Neuronal stem cell (in vitro differentiated cells): Measurements from ENCODE around the gene SLC12A7.
"Not testable (repeated sequence)": the region's sequence is repeated elsewhere in the genome, so short reads cannot be mapped to it uniquely, and the experiment has no call there.

Experiments
- DNase-seq: peaks from one replicate; pipeline ENCODE4 v3.0.0-alpha.2; 2013; ENCODE audit warnings: low spot score
- H2AFZ ChIP-seq: one replicate; pipeline ENCODE4 v1.6.1; 2013; ENCODE audit warnings: mild to moderate bottlenecking, low read length, inconsistent platforms
- H2AK5ac ChIP-seq: 2 replicates; pipeline ENCODE4 v1.6.1; 2013; ENCODE audit warnings: low read depth, mild to moderate bottlenecking, inconsistent platforms, low read length, moderate library complexity, mixed read lengths
- H2BK120ac ChIP-seq: 2 replicates; pipeline ENCODE4 v1.6.1; 2013; ENCODE audit warnings: low read depth, mild to moderate bottlenecking, inconsistent platforms, low read length, moderate library complexity, mixed read lengths
- H2BK12ac ChIP-seq: one replicate; pipeline ENCODE4 v1.6.1; 2013; ENCODE audit warnings: low read length, inconsistent platforms
- H2BK15ac ChIP-seq: 2 replicates; pipeline ENCODE4 v1.6.1; 2013; ENCODE audit warnings: mild to moderate bottlenecking, low read length, inconsistent platforms, mixed read lengths
- H2BK5ac ChIP-seq: one replicate; pipeline ENCODE4 v1.6.1; 2013; ENCODE audit warnings: inconsistent platforms, mild to moderate bottlenecking, low read length, moderate library complexity
- H3K14ac ChIP-seq: one replicate; pipeline ENCODE4 v1.6.1; 2013; ENCODE audit warnings: low read length, inconsistent platforms
- H3K18ac ChIP-seq: 2 replicates; pipeline ENCODE4 v1.6.1; 2013; ENCODE audit warnings: low read length, inconsistent platforms
- H3K23ac ChIP-seq: 2 replicates; pipeline ENCODE4 v1.6.1; 2013; ENCODE audit warnings: low read depth, mild to moderate bottlenecking, mixed read lengths, low read length, inconsistent platforms; ENCODE audit not compliant: poor library complexity
- H3K27ac ChIP-seq: replicated peaks from 3 replicates; pipeline ENCODE4 v1.5.1; 2013; ENCODE audit warnings: low read length, inconsistent platforms
- H3K27me3 ChIP-seq, 3 experiments: 2 replicates each; pipeline ENCODE4 v1.6.1; 2013; ENCODE audit warnings: low read length in 3 of 3, mild to moderate bottlenecking in 2 of 3, inconsistent platforms in 1 of 3, low read depth in 1 of 3, mixed read lengths in 1 of 3, moderate library complexity in 1 of 3; ENCODE audit not compliant: control insufficient read depth in 3 of 3, insufficient read depth in 3 of 3
- H3K36me3 ChIP-seq, 2 donors: replicated peaks in 1 of 2; 2 replicates each; pipeline ENCODE4 v1.6.1; 2013; ENCODE audit warnings: low read length in 2 of 2; ENCODE audit not compliant: control insufficient read depth in 2 of 2, insufficient read depth in 2 of 2
- H3K4ac ChIP-seq: 2 replicates; pipeline ENCODE4 v1.6.1; 2013; ENCODE audit warnings: inconsistent platforms, mild to moderate bottlenecking, low read length, moderate library complexity
- H3K4me1 ChIP-seq, 2 donors: 1 replicate in 1 of 2; 2 replicates in 1 of 2; pipeline ENCODE4 v1.6.1; 2013; ENCODE audit warnings: low read length in 2 of 2, low read depth in 1 of 2; ENCODE audit not compliant: control insufficient read depth in 2 of 2, insufficient read depth in 1 of 2
- H3K4me2 ChIP-seq: one replicate; pipeline ENCODE4 v1.6.1; 2013; ENCODE audit warnings: mild to moderate bottlenecking, low read length, inconsistent platforms; ENCODE audit not compliant: insufficient read depth, poor library complexity, severe bottlenecking
- H3K4me3 ChIP-seq, 2 donors: 2 replicates each; pipeline ENCODE4 v1.5.1; 2013; ENCODE audit warnings: low read length in 2 of 2, mild to moderate bottlenecking in 2 of 2, inconsistent platforms in 1 of 2, moderate library complexity in 1 of 2
- H3K79me1 ChIP-seq: one replicate; pipeline ENCODE4 v1.6.1; 2013; ENCODE audit warnings: low read depth, mild to moderate bottlenecking, inconsistent platforms, low read length, moderate library complexity
- H3K9ac ChIP-seq: one replicate; pipeline ENCODE4 v1.6.1; 2013; ENCODE audit warnings: mild to moderate bottlenecking, low read depth, low read length, inconsistent platforms; ENCODE audit not compliant: poor library complexity
- H3K9me3 ChIP-seq, 2 donors: replicated peaks in 1 of 2; 2 replicates each; pipeline versions ENCODE3 to v1.6.1; 2013; ENCODE audit warnings: low read length in 2 of 2, mild to moderate bottlenecking in 2 of 2, inconsistent platforms in 1 of 2, low read depth in 1 of 2, mixed read lengths in 1 of 2, moderate library complexity in 1 of 2; ENCODE audit not compliant: control insufficient read depth in 2 of 2, insufficient read depth in 1 of 2
- H4K8ac ChIP-seq: one replicate; pipeline ENCODE4 v1.6.1; 2013; ENCODE audit warnings: low read depth, mild to moderate bottlenecking, inconsistent platforms, low read length, moderate library complexity
- H4K91ac ChIP-seq: one replicate; pipeline ENCODE4 v1.6.1; 2013; ENCODE audit warnings: low read length, low read depth, mild to moderate bottlenecking, inconsistent platforms; ENCODE audit not compliant: poor library complexity
- WGBS, 2 donors: extraction: QIAGEN DNeasy Blood & Tissue Kit; methylation state at CpG; one replicate each; pipeline ENCODE4 v1.1.7; 2013; ENCODE audit warnings: missing lambda C conversion rate in 2 of 2, mixed read lengths in 1 of 2; ENCODE audit not compliant: insufficient read length in 2 of 2, insufficient replicate concordance in 1 of 2; ENCODE audit errors: extremely low coverage in 2 of 2; 5-methylcytosine and 5-hydroxymethylcytosine counted together

Gene SLC12A7

GRCh38 chr5:1158647-1159340, 46.9 kb upstream of the SLC12A7 start:
- WGBS, 2 donors, result no CpG with 5 or more reads among the region's 20 CpGs
- Histone ChIP-seq H3K14ac (no peak overlapping the region), H2BK120ac (no peak overlapping the region), H3K9me3 (peaks cover 6 to 7% of the 10 kb centered on the region in 2 donors), H2AFZ (no peak overlapping the region), H3K9ac (no peak overlapping the region), H3K4me3 (no peak overlapping the region), H2AK5ac (no peak overlapping the region), H4K91ac (no peak overlapping the region), H3K27ac (no peak overlapping the region), H2BK5ac (no peak overlapping the region), H2BK15ac (no peak overlapping the region), H3K4me1 (no peaks in the 10 kb centered on the region), H4K8ac (no peak overlapping the region), H3K4me2 (no peak overlapping the region), H3K18ac (no peak overlapping the region), H3K23ac (no peak overlapping the region), H3K79me1 (no peaks in the 10 kb centered on the region), H2BK12ac (no peak overlapping the region), H3K36me3 (no peaks in the 10 kb centered on the region), H3K27me3 (peaks cover 9 to 59% (median 33%) of the 10 kb centered on the region in 3 experiments), H3K4ac (no peak overlapping the region)
- DNase-seq, result no peak

GRCh38 chr5:1157461-1157986, 45.7 kb upstream of the SLC12A7 start:
- not testable (repeated sequence) for DNase-seq, H3K14ac ChIP-seq, H3K4me2 ChIP-seq, H2BK12ac ChIP-seq, H3K4me1 ChIP-seq, H2BK5ac ChIP-seq, H4K91ac ChIP-seq, H2AFZ ChIP-seq, H3K18ac ChIP-seq, H3K9me3 ChIP-seq, H2AK5ac ChIP-seq, H3K4ac ChIP-seq, H2BK120ac ChIP-seq, H3K27ac ChIP-seq, H3K9ac ChIP-seq, H3K79me1 ChIP-seq, H3K36me3 ChIP-seq, H2BK15ac ChIP-seq, H4K8ac ChIP-seq
- Histone ChIP-seq H3K23ac (peak overlapping the region; percentile 40), H3K27me3 (peaks cover 9 to 72% (median 35%) of the 10 kb centered on the region in 3 experiments), H3K4me3 (peak overlapping the region in 1 of 2 donors; percentile 40)
- WGBS, 2 donors, result no CpG with 5 or more reads among the region's 2 CpGs

GRCh38 chr5:1156754-1157460, 45.0 kb upstream of the SLC12A7 start:
- Histone ChIP-seq H3K14ac (peak overlapping the region; percentile 14), H3K9me3 (peaks cover 6 to 7% of the 10 kb centered on the region in 2 donors), H3K79me1 (peaks cover 3% of the 10 kb centered on the region), H4K91ac (no peak overlapping the region), H2BK120ac (no peak overlapping the region), H2BK5ac (no peak overlapping the region), H3K23ac (no peak overlapping the region), H3K4me2 (no peak overlapping the region), H3K36me3 (no peaks in the 10 kb centered on the region), H3K9ac (no peak overlapping the region), H3K18ac (peak overlapping the region; percentile 23), H3K4me1 (no peaks in the 10 kb centered on the region), H3K27ac (no peak overlapping the region), H4K8ac (no peak overlapping the region), H3K4me3 (peak overlapping the region in 1 of 2 donors; percentile 40), H2AFZ (no peak overlapping the region), H2BK15ac (no peak overlapping the region), H2AK5ac (no peak overlapping the region), H3K27me3 (peaks cover 9 to 78% (median 35%) of the 10 kb centered on the region in 3 experiments), H3K4ac (no peak overlapping the region), H2BK12ac (no peak overlapping the region)
- DNase-seq, result no peak
- WGBS, 2 donors, result no CpG with 5 or more reads among the region's 11 CpGs
